HCT116 (cell line): ENCODE results near the gene PLPP7. TPM values are rescaled to one million over a fixed set of nuclear protein-coding genes. Genes with fewer than 3 reads are reported as not detected.

ENCODE experiments used
- ATAC-seq: fragments of 200-7000 bp; cut with Tn5 transposase; 2 replicates; pipeline ENCODE4 v1.9.1; 2020; ENCODE audit warnings: mild to moderate bottlenecking, moderate library complexity
- BruUV-seq: library from RNA; stranded (reverse); fragments of 400-500 nt; replicated peaks from 2 replicates; lab custom pipeline; 2021; lab: Mats Ljungman, UMichigan
- CTCF ChIA-PET: fragments of 300-600 bp; sonication (Branson Sonifier 250); formaldehyde crosslinking; loops from one replicate; lab custom pipeline; 2021; ENCODE audit warnings: antibody characterized with exemption; lab: Charles Lee
- POLR2A ChIA-PET: fragments of 300-600, 350-600 bp; sonication (Branson Sonifier 250); formaldehyde crosslinking; loops from one replicate; lab custom pipeline; 2021; ENCODE audit warnings: antibody characterized with exemption; lab: Charles Lee
- RAD21 ChIA-PET, 2 experiments: fragments of 300-600 bp; sonication (Branson Sonifier 250); formaldehyde crosslinking; loops; one replicate each; lab custom pipeline; 2023; ENCODE audit warnings: low total read pairs in 2 of 2; ENCODE audit not compliant: uncharacterized antibody in 2 of 2, unreplicated experiment in 2 of 2, low non-redundant PET in 1 of 2; lab: Charles Lee
- DNase-seq: peaks from one replicate; pipeline ENCODE4 v3.0.0-alpha.2; 2010; ENCODE audit warnings: low read depth, low spot score
- H2AFZ ChIP-seq: fragments of 200-600 bp; shearing (Covaris generic), sonication (generic); 2 replicates; pipeline ENCODE4 v1.6.1; 2017; ENCODE audit warnings: low read depth, mixed run types, mixed read lengths, antibody characterized with exemption, low read length; ENCODE audit not compliant: poor library complexity, severe bottlenecking
- H3K27ac ChIP-seq: 2 replicates; pipeline ENCODE4 v1.5.1; 2012; ENCODE audit warnings: low read depth, low read length
- H3K27me3 ChIP-seq: fragments of 200-600 bp; sonication (generic); 2 replicates; pipeline ENCODE4 v1.6.1; 2016; ENCODE audit warnings: mixed run types, low read length, mixed read lengths; ENCODE audit not compliant: insufficient read depth
- H3K36me3 ChIP-seq, 2 experiments: fragments of 200-500 bp in 1 of 2; fragments of 200-600 bp in 1 of 2; sonication (Bioruptor generic) in 1 of 2; sonication (generic) in 1 of 2; 2 replicates each; pipeline versions ENCODE4 v1.5.1 to v1.6.1; 2014 to 2016; ENCODE audit warnings: low read length in 2 of 2, inconsistent platforms in 1 of 2, mixed read lengths in 1 of 2, mixed run types in 1 of 2; ENCODE audit not compliant: insufficient read depth in 2 of 2, control insufficient read depth in 1 of 2
- H3K4me1 ChIP-seq, 2 experiments: fragments of 200-600 bp in 1 of 2; sonication (generic) in 1 of 2; 2 replicates each; pipeline versions ENCODE4 v1.5.1 to v1.6.1; 2012 to 2017; ENCODE audit warnings: low read length in 2 of 2, inconsistent platforms in 1 of 2, mild to moderate bottlenecking in 1 of 2, mixed read lengths in 1 of 2, mixed run types in 1 of 2, moderate library complexity in 1 of 2; ENCODE audit not compliant: insufficient read depth in 2 of 2, control insufficient read depth in 1 of 2
- H3K4me2 ChIP-seq: fragments of 200-600 bp; sonication (generic); 2 replicates; pipeline ENCODE4 v1.6.1; 2017; ENCODE audit warnings: mixed run types, low read length, mixed read lengths
- H3K4me3 ChIP-seq, 2 experiments: fragments of 200-600 bp in 1 of 2; sonication (generic) in 1 of 2; replicated peaks in 1 of 2; 2 replicates each; pipeline ENCODE4 v1.5.1; 2011 to 2016; ENCODE audit warnings: low read length in 2 of 2, control low read depth in 1 of 2, low read depth in 1 of 2, mild to moderate bottlenecking in 1 of 2, mixed read lengths in 1 of 2, mixed run types in 1 of 2
- H3K79me2 ChIP-seq: fragments of 200-600 bp; sonication (generic); 2 replicates; pipeline ENCODE4 v1.6.1; 2017; ENCODE audit warnings: mild to moderate bottlenecking, mixed run types, low read length, moderate library complexity, mixed read lengths; ENCODE audit not compliant: insufficient read depth
- H3K9ac ChIP-seq: fragments of 200-600 bp; sonication (generic); 2 replicates; pipeline ENCODE4 v1.6.1; 2016; ENCODE audit warnings: low read length, mixed read lengths
- H3K9me2 ChIP-seq: fragments of 200-600 bp; sonication (generic), shearing (Covaris generic); 2 replicates; pipeline ENCODE4 v1.6.1; 2017; ENCODE audit warnings: mixed run types, mild to moderate bottlenecking, moderate library complexity; ENCODE audit not compliant: insufficient read depth
- H3K9me3 ChIP-seq, 2 experiments: fragments of 200-500 bp in 1 of 2; fragments of 200-600 bp in 1 of 2; sonication (Bioruptor generic) in 1 of 2; sonication (generic) in 1 of 2; 2 replicates each; pipeline ENCODE4 v1.6.1; 2014 to 2017; ENCODE audit warnings: low read length in 2 of 2, mixed read lengths in 2 of 2, inconsistent platforms in 1 of 2, low read depth in 1 of 2, mild to moderate bottlenecking in 1 of 2, mixed run types in 1 of 2, moderate library complexity in 1 of 2; ENCODE audit not compliant: control insufficient read depth in 1 of 2, insufficient read depth in 1 of 2
- H4K20me1 ChIP-seq: fragments of 200-600 bp; sonication (generic), shearing (Covaris generic); 2 replicates; pipeline ENCODE4 v1.6.1; 2017; ENCODE audit warnings: mixed run types, mild to moderate bottlenecking, moderate library complexity; ENCODE audit not compliant: insufficient read depth
- EGR1 ChIP-seq: IDR thresholded peaks from 2 replicates; pipeline ENCODE4 v1.6.1; 2012; ENCODE audit warnings: low read depth
- ELF1 ChIP-seq: IDR thresholded peaks from 2 replicates; pipeline ENCODE4 v1.6.1; 2012; ENCODE audit warnings: low read depth, borderline replicate concordance
- EZH2 ChIP-seq: fragments of 200-600 bp; sonication (generic); IDR thresholded peaks from 2 replicates; pipeline ENCODE4 v1.6.1; 2017; ENCODE audit warnings: antibody characterized with exemption, mixed run types
- EZH2phosphoT487 ChIP-seq: fragments of 200-600 bp; IDR thresholded peaks from 2 replicates; pipeline ENCODE4 v1.6.1; 2018; ENCODE audit warnings: antibody characterized with exemption, borderline replicate concordance
- FOSL1 ChIP-seq: IDR thresholded peaks from 2 replicates; pipeline ENCODE4 v1.6.1; 2012; ENCODE audit warnings: low read depth
- JUND ChIP-seq: IDR thresholded peaks from 2 replicates; pipeline ENCODE4 v1.6.1; 2012
- POLR2A ChIP-seq: IDR thresholded peaks from 2 replicates; pipeline ENCODE4 v1.7.0; 2011; ENCODE audit warnings: borderline replicate concordance; ENCODE audit not compliant: insufficient read depth, insufficient read length; ENCODE audit errors: extremely low read depth
- POLR2AphosphoS5 ChIP-seq: IDR thresholded peaks from 2 replicates; pipeline ENCODE4 v1.6.1; 2011; ENCODE audit warnings: mild to moderate bottlenecking, low read depth, low read length, moderate library complexity
- SIN3A ChIP-seq: IDR thresholded peaks from 2 replicates; pipeline ENCODE4 v1.6.1; 2012; ENCODE audit warnings: low read depth
- SP1 ChIP-seq: IDR thresholded peaks from 2 replicates; pipeline ENCODE4 v1.6.1; 2012; ENCODE audit warnings: low read depth
- SRF ChIP-seq: IDR thresholded peaks from 2 replicates; pipeline ENCODE4 v1.6.1; 2012; ENCODE audit warnings: low read depth
- ZFX ChIP-seq: fragments of 450-650 bp; IDR thresholded peaks from 2 replicates; pipeline ENCODE4 v1.6.1; 2017
- ZNF274 ChIP-seq: fragments of 200-500 bp; sonication (Bioruptor generic); IDR thresholded peaks from 2 replicates; pipeline ENCODE4 v1.6.1; 2014; ENCODE audit warnings: mild to moderate bottlenecking, low read depth, low read length, inconsistent platforms
- intact Hi-C: fragments of 100-400 bp; cut with micrococcal nuclease; formaldehyde crosslinking; loops from 2 replicates; pipeline ENCODE4 v1.10.0; 2022
- total RNA-seq: library from RNA; stranded (reverse); gene quantifications from one replicate; pipeline ENCODE4 v1.2.1, GENCODE V29; 2021; ENCODE audit not compliant: unreplicated experiment
- TF ChIP-seq, protein P1 (sequence below): IDR thresholded peaks from 2 replicates; pipeline ENCODE4 v1.6.1; 2011; ENCODE audit warnings: mild to moderate bottlenecking, low read length, moderate library complexity; ENCODE audit not compliant: insufficient replicate concordance; ENCODE audit errors: extremely low read depth
- TF ChIP-seq, protein P2 (sequence below): IDR thresholded peaks from 2 replicates; pipeline ENCODE4 v1.6.1; 2012; ENCODE audit warnings: low read depth
- TF ChIP-seq, protein P3 (sequence below): IDR thresholded peaks from 2 replicates; pipeline ENCODE4 v1.6.1; 2012

Gene PLPP7
- total RNA-seq, 1 experiment from 2014 or later, result 0.37 TPM

DNA sequence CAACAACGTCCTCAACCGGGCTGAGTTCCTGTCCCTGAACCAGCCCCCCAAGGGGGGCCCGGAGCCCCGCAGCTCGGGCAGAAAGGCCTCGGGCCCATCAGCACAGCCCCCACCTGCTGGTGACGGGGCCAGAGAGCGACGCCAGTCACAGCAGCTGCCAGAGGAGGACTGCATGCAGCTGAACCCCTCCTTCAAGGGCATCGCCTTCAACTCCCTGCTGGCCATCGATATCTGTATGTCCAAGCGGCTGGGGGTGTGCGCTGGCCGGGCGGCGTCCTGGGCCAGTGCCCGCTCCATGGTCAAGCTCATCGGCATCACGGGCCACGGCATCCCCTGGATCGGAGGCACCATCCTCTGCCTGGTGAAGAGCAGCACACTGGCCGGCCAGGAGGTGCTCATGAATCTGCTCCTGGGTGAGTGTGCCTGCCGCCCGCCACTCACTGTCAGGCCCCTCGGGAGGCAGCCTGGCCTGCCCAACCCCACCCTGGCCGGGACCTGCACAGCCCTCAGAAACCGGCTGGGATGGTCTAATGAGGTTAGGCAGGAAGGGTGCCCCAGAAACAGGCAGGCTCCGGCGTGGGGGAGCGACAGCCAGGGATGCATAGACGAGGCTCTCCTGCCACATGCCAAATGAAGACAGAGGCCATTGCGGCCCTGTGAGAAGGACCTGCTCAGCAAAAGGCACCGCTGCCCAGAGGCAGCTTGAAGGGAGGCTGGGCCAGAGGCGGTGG lies 678 bp downstream of the PLPP7 start:
- Histone ChIP-seq H3K36me3 (no peaks in the 10 kb centered on the region), H3K9me2 (no peaks in the 10 kb centered on the region), H4K20me1 (no peaks in the 10 kb centered on the region), H3K4me3 (no peak overlapping the region), H2AFZ (no peak overlapping the region), H3K4me2 (no peak overlapping the region), H3K27me3 (no peaks in the 10 kb centered on the region), H3K4me1 (no peaks in the 10 kb centered on the region), H3K79me2 (no peaks in the 10 kb centered on the region), H3K27ac (no peak overlapping the region), H3K9ac (no peak overlapping the region), H3K9me3 (no peaks in the 10 kb centered on the region)
- no peak for TF ChIP-seq ELF1
- TF ChIP-seq, protein P1, sequence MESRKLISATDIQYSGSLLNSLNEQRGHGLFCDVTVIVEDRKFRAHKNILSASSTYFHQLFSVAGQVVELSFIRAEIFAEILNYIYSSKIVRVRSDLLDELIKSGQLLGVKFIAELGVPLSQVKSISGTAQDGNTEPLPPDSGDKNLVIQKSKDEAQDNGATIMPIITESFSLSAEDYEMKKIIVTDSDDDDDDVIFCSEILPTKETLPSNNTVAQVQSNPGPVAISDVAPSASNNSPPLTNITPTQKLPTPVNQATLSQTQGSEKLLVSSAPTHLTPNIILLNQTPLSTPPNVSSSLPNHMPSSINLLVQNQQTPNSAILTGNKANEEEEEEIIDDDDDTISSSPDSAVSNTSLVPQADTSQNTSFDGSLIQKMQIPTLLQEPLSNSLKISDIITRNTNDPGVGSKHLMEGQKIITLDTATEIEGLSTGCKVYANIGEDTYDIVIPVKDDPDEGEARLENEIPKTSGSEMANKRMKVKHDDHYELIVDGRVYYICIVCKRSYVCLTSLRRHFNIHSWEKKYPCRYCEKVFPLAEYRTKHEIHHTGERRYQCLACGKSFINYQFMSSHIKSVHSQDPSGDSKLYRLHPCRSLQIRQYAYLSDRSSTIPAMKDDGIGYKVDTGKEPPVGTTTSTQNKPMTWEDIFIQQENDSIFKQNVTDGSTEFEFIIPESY, result no peak
- TF ChIP-seq, protein P2, sequence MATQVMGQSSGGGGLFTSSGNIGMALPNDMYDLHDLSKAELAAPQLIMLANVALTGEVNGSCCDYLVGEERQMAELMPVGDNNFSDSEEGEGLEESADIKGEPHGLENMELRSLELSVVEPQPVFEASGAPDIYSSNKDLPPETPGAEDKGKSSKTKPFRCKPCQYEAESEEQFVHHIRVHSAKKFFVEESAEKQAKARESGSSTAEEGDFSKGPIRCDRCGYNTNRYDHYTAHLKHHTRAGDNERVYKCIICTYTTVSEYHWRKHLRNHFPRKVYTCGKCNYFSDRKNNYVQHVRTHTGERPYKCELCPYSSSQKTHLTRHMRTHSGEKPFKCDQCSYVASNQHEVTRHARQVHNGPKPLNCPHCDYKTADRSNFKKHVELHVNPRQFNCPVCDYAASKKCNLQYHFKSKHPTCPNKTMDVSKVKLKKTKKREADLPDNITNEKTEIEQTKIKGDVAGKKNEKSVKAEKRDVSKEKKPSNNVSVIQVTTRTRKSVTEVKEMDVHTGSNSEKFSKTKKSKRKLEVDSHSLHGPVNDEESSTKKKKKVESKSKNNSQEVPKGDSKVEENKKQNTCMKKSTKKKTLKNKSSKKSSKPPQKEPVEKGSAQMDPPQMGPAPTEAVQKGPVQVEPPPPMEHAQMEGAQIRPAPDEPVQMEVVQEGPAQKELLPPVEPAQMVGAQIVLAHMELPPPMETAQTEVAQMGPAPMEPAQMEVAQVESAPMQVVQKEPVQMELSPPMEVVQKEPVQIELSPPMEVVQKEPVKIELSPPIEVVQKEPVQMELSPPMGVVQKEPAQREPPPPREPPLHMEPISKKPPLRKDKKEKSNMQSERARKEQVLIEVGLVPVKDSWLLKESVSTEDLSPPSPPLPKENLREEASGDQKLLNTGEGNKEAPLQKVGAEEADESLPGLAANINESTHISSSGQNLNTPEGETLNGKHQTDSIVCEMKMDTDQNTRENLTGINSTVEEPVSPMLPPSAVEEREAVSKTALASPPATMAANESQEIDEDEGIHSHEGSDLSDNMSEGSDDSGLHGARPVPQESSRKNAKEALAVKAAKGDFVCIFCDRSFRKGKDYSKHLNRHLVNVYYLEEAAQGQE, result no peak
- no peak for TF ChIP-seq SRF
- no peak for TF ChIP-seq ZNF274
- TF ChIP-seq SIN3A, result no peak
- no peak for TF ChIP-seq SP1
- TF ChIP-seq EGR1, result no peak
- no peak for TF ChIP-seq ZFX
- TF ChIP-seq, protein P3, sequence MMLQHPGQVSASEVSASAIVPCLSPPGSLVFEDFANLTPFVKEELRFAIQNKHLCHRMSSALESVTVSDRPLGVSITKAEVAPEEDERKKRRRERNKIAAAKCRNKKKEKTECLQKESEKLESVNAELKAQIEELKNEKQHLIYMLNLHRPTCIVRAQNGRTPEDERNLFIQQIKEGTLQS, result no peak
- no peak for TF ChIP-seq FOSL1
- TF ChIP-seq POLR2AphosphoS5, result no peak
- no peak for TF ChIP-seq JUND
- no peak for TF ChIP-seq POLR2A
- no peak for TF ChIP-seq EZH2
- no peak for TF ChIP-seq EZH2phosphoT487
- ChIA-PET RAD21 (interaction anchor here in 1 of 2 experiments (0.6 kb wide), 1 partner anchor 244 kb away, joined by 6 read pairs; no protein-coding TSS in a partner anchor), CTCF (no interaction called here), POLR2A (no interaction called here)
- BruUV-seq, result no TSS peak
- intact Hi-C loops, result no loop called here
- ATAC-seq, result no peak
- no peak for DNase-seq
